Measurements from ENCODE around the gene LTB. TPM values are rescaled to one million over a fixed set of nuclear protein-coding genes. Genes with fewer than 3 reads are reported as not detected.
A peak's percentile ranks its signal among the peaks of the same experiment; 100 is the strongest.

Gene LTB
- total and polyA plus RNA-seq, 4 donors = 9.8 to 31.9 (median 12.2) TPM

- peak within 1 kb of the TSS; percentile 38 for H3K4me3 ChIP-seq
- peak within 1 kb of the TSS; percentile 84 to 87 for H3K27ac ChIP-seq (ENCODE audit: low read depth in 1 of 2, low read length in 1 of 2)
- peaks cover 0 to 10% (median 5%) of the 10 kb centered on the region in 4 donors for H3K36me3 ChIP-seq (ENCODE audit: control insufficient read depth in 4 of 4, insufficient read depth in 4 of 4, low read length in 4 of 4)
- TF ChIP-seq CTCF (IDR thresholded peaks at IDR 0.05; ENCODE audit: control extremely low read depth, extremely low read depth) = peak; percentile 99
- no peaks in the 10 kb centered on the region for H3K9me3 ChIP-seq (ENCODE audit: control insufficient read depth in 4 of 4, insufficient read depth in 3 of 4, low read length in 3 of 4)
- WGBS, 2 donors = 11% methylated on average over 11 of the region's 11 CpGs
- H3K27me3 ChIP-seq (ENCODE audit: control insufficient read depth in 3 of 3, insufficient read depth in 3 of 3, low read length in 2 of 3) = no peaks in the 10 kb centered on the region
- H3K9ac ChIP-seq (ENCODE audit: insufficient read depth in 1 of 2, low read length in 2 of 2) = no peak within 1 kb of the TSS
- DNase-seq (peak; percentile 89 to 90 (median 89)), ATAC-seq (ENCODE audit: insufficient read depth, low FRiP score) (peak; percentile 68)
- peaks cover 0 to 28% (median 4%) of the 10 kb centered on the region in 5 donors for H3K4me1 ChIP-seq (ENCODE audit: control insufficient read depth in 5 of 5, insufficient read depth in 5 of 5, low read length in 5 of 5)
These were observed 35.8 kb downstream of the LTB start, which contains the start of gene ATP6V1G2 for GRCh38 chr6:31546339-31546957. Gene ATP6V1G2 (minus strand): TSS chr6:31546608. CDS start chr6:31546559, 49 bp downstream.

- ATAC-seq (ENCODE audit: insufficient read depth, low FRiP score) (no peak), DNase-seq (no peak)
- TF ChIP-seq CTCF (IDR thresholded peaks at IDR 0.05; ENCODE audit: control extremely low read depth, extremely low read depth) = no peak
- H3K9ac ChIP-seq (ENCODE audit: insufficient read depth in 1 of 2, low read length in 2 of 2) = no peak overlapping the region
- peaks cover 0 to 14% (median 3%) of the 10 kb centered on the region in 4 donors for H3K36me3 ChIP-seq (ENCODE audit: control insufficient read depth in 4 of 4, insufficient read depth in 4 of 4, low read length in 4 of 4)
- H3K27me3 ChIP-seq (ENCODE audit: control insufficient read depth in 3 of 3, insufficient read depth in 3 of 3, low read length in 2 of 3) = no peaks in the 10 kb centered on the region
- 81 to 89% methylated on average over 7 of the region's 7 CpGs for WGBS, 2 donors
- H3K4me3 ChIP-seq = no peak overlapping the region
- H3K27ac ChIP-seq (ENCODE audit: low read depth in 1 of 2, low read length in 1 of 2) = no peak overlapping the region
- H3K9me3 ChIP-seq (ENCODE audit: control insufficient read depth in 4 of 4, insufficient read depth in 3 of 4, low read length in 3 of 4) = no peaks in the 10 kb centered on the region
- H3K4me1 ChIP-seq (ENCODE audit: control insufficient read depth in 5 of 5, insufficient read depth in 5 of 5, low read length in 5 of 5) = peaks cover under 1 to 31% (median 6%) of the 10 kb centered on the region in 5 donors
These were observed 36.9 kb downstream of the LTB start for GRCh38 chr6:31545291-31545690.

- TF ChIP-seq CTCF (IDR thresholded peaks at IDR 0.05; ENCODE audit: control extremely low read depth, extremely low read depth) = no peak
- 80 to 94% methylated on average over 2 of the region's 2 CpGs for WGBS, 2 donors
- Histone ChIP-seq H3K4me1 (ENCODE audit: control insufficient read depth in 5 of 5, insufficient read depth in 5 of 5, low read length in 5 of 5) (peaks cover 6 to 37% (median 11%) of the 10 kb centered on the region in 5 donors), H3K27me3 (ENCODE audit: control insufficient read depth in 3 of 3, insufficient read depth in 3 of 3, low read length in 2 of 3) (no peaks in the 10 kb centered on the region), H3K9me3 (ENCODE audit: control insufficient read depth in 4 of 4, insufficient read depth in 3 of 4, low read length in 3 of 4) (no peaks in the 10 kb centered on the region), H3K9ac (ENCODE audit: insufficient read depth in 1 of 2, low read length in 2 of 2) (no peak overlapping the region), H3K36me3 (ENCODE audit: control insufficient read depth in 4 of 4, insufficient read depth in 4 of 4, low read length in 4 of 4) (peaks cover under 1 to 17% (median 9%) of the 10 kb centered on the region in 4 donors), H3K4me3 (no peak overlapping the region), H3K27ac (ENCODE audit: low read depth in 1 of 2, low read length in 1 of 2) (no peak overlapping the region)
- no peak for ATAC-seq (ENCODE audit: insufficient read depth, low FRiP score)
- DNase-seq = no peak
These were observed 37.5 kb downstream of the LTB start for GRCh38 chr6:31544676-31545075.

Data from lung (tissue), 12 donors.